Activated naive CD4-positive, alpha-beta T cell treated with anti-CD3 and anti-CD28 coated beads, Interleukin-2, amount 50 U/mL, for 72 hours (primary cell): ENCODE results near the gene ZFHX3. TPM values are rescaled to one million over a fixed set of nuclear protein-coding genes. Genes with fewer than 3 reads are reported as not detected.

Experiments
- ATAC-seq, 2 donors: fragments of 150-1000 bp; cut with Tn5 transposase; 2 replicates each; pipeline ENCODE4 v1.10.0; 2021; ENCODE audit warnings: mild to moderate bottlenecking in 2 of 2, moderate library complexity in 2 of 2
- DNase-seq, 2 donors: peaks; one replicate each; pipeline ENCODE4 v3.0.0; 2021 to 2022; ENCODE audit warnings: low spot score in 2 of 2
- H3K27ac Mint-ChIP-seq, 2 donors: one replicate each; pipeline ENCODE4 v1.8.0; 2022; ENCODE audit warnings: mild to moderate bottlenecking in 2 of 2, mixed read lengths in 2 of 2
- H3K36me3 Mint-ChIP-seq, 2 donors: one replicate each; pipeline ENCODE4 v1.8.0; 2022; ENCODE audit warnings: mixed read lengths in 2 of 2
- H3K9me3 Mint-ChIP-seq, 2 donors: one replicate each; pipeline ENCODE4 v1.8.0; 2022; ENCODE audit warnings: mixed read lengths in 2 of 2
- total RNA-seq, 2 donors: library from RNA; stranded (reverse); gene quantifications; one replicate each; pipeline ENCODE4 v1.2.3, GENCODE V29; 2022

ZFHX3 gene
- total RNA-seq, 2 donors from 2014 or later = 0.07 to 1.7 TPM

GRCh38 chr16:73051226-73051625, 3.3 kb upstream of the ZFHX3 start:
- ATAC-seq = no peak
- H3K36me3 Mint-ChIP-seq = no peaks in the 10 kb centered on the region
- DNase-seq = no peak

GRCh38 chr16:73050201-73051099, 2.5 kb upstream of the ZFHX3 start:
- Mint-ChIP-seq H3K27ac (no peak overlapping the region), H3K9me3 (no peaks in the 10 kb centered on the region), H3K36me3 (no peaks in the 10 kb centered on the region)
- ATAC-seq (no peak), DNase-seq (no peak)

More at GRCh38 chr16:73051226-73051625, 3.3 kb upstream of the ZFHX3 start:
- no peak overlapping the region for H3K27ac Mint-ChIP-seq
- no peaks in the 10 kb centered on the region for H3K9me3 Mint-ChIP-seq

- ATAC-seq (no peak), DNase-seq (no peak)
- no peak overlapping the region for H3K27ac Mint-ChIP-seq
- no peaks in the 10 kb centered on the region for H3K9me3 Mint-ChIP-seq
- H3K36me3 Mint-ChIP-seq = no peaks in the 10 kb centered on the region
Measured at GRCh38 chr16:73049511-73049910, 1.6 kb upstream of the ZFHX3 start.

GRCh38 chr16:73049091-73049490, 1.2 kb upstream of the ZFHX3 start:
- no peak for DNase-seq
- ATAC-seq = no peak
- Mint-ChIP-seq H3K36me3 (no peaks in the 10 kb centered on the region), H3K27ac (no peak overlapping the region), H3K9me3 (no peaks in the 10 kb centered on the region)

GRCh38 chr16:73048292-73049080, 558 bp upstream of the ZFHX3 start:
- Mint-ChIP-seq H3K36me3 (no peaks in the 10 kb centered on the region), H3K9me3 (no peaks in the 10 kb centered on the region), H3K27ac (no peak overlapping the region)
- DNase-seq (no peak), ATAC-seq (peak in 1 of 2 donors; percentile 13)

GRCh38 chr16:73047221-73047535, 750 bp downstream of the ZFHX3 start:
- ATAC-seq (no peak), DNase-seq (no peak)
- H3K27ac Mint-ChIP-seq = no peak overlapping the region
- no peaks in the 10 kb centered on the region for H3K36me3 Mint-ChIP-seq
- H3K9me3 Mint-ChIP-seq = no peaks in the 10 kb centered on the region

GRCh38 chr16:73046849-73047214, 1.1 kb downstream of the ZFHX3 start:
- Mint-ChIP-seq H3K36me3 (no peaks in the 10 kb centered on the region), H3K9me3 (no peaks in the 10 kb centered on the region), H3K27ac (no peak overlapping the region)
- ATAC-seq (no peak), DNase-seq (no peak)

- H3K9me3 Mint-ChIP-seq = no peaks in the 10 kb centered on the region
- H3K36me3 Mint-ChIP-seq = no peaks in the 10 kb centered on the region
- H3K27ac Mint-ChIP-seq = no peak overlapping the region
- ATAC-seq (no peak), DNase-seq (no peak)
Measured at GRCh38 chr16:73046202-73046848, 1.6 kb downstream of the ZFHX3 start.

GRCh38 chr16:73043828-73044467, 4.0 kb downstream of the ZFHX3 start:
- Mint-ChIP-seq H3K9me3 (no peaks in the 10 kb centered on the region), H3K27ac (no peak overlapping the region)
- no peak for ATAC-seq

GRCh38 chr16:73042807-73043206, 5.1 kb downstream of the ZFHX3 start:
- H3K36me3 Mint-ChIP-seq = no peaks in the 10 kb centered on the region
- ATAC-seq (no peak), DNase-seq (no peak)
- H3K9me3 Mint-ChIP-seq = no peaks in the 10 kb centered on the region
- H3K27ac Mint-ChIP-seq = no peak overlapping the region

More at GRCh38 chr16:73043828-73044467, 4.0 kb downstream of the ZFHX3 start:
- no peak for DNase-seq
- no peaks in the 10 kb centered on the region for H3K36me3 Mint-ChIP-seq

- Mint-ChIP-seq H3K36me3 (no peaks in the 10 kb centered on the region), H3K9me3 (no peaks in the 10 kb centered on the region), H3K27ac (no peak overlapping the region)
- ATAC-seq (no peak), DNase-seq (no peak)
Measured at GRCh38 chr16:73041676-73042075, 6.3 kb downstream of the ZFHX3 start.

- DNase-seq (no peak), ATAC-seq (no peak)
- Mint-ChIP-seq H3K36me3 (no peaks in the 10 kb centered on the region), H3K27ac (no peak overlapping the region), H3K9me3 (no peaks in the 10 kb centered on the region)
Measured at GRCh38 chr16:73040735-73041402, 7.1 kb downstream of the ZFHX3 start.

- DNase-seq (no peak), ATAC-seq (no peak)
- no peak overlapping the region for H3K27ac Mint-ChIP-seq
- no peaks in the 10 kb centered on the region for H3K36me3 Mint-ChIP-seq
- no peaks in the 10 kb centered on the region for H3K9me3 Mint-ChIP-seq
Measured at GRCh38 chr16:73040136-73040535, 7.8 kb downstream of the ZFHX3 start.

- ATAC-seq (no peak), DNase-seq (no peak)
- Mint-ChIP-seq H3K36me3 (no peaks in the 10 kb centered on the region), H3K27ac (no peak overlapping the region), H3K9me3 (no peaks in the 10 kb centered on the region)
Measured at GRCh38 chr16:73037845-73038570, 9.9 kb downstream of the ZFHX3 start.

- Mint-ChIP-seq H3K36me3 (no peaks in the 10 kb centered on the region), H3K9me3 (no peaks in the 10 kb centered on the region), H3K27ac (no peak overlapping the region)
- DNase-seq (no peak), ATAC-seq (no peak)
Measured at GRCh38 chr16:73037331-73037745, 10.6 kb downstream of the ZFHX3 start.
